SK-N-SH (cell line): ENCODE results near the gene PNPLA1.

Experiments used
- CTCF ChIP-seq: fragments of 200-600 bp; sonication (generic); IDR thresholded peaks from 2 replicates; pipeline ENCODE4 v1.6.1; 2017; ENCODE audit warnings: antibody characterized with exemption, mild to moderate bottlenecking, moderate library complexity
- EZH2phosphoT487 ChIP-seq: fragments of 200-600 bp; sonication (generic); IDR thresholded peaks from 2 replicates; pipeline ENCODE4 v1.6.1; 2017; ENCODE audit warnings: low read depth, mixed run types, mild to moderate bottlenecking, antibody characterized with exemption, moderate library complexity, borderline replicate concordance
- FOXM1 ChIP-seq: IDR thresholded peaks from 2 replicates; pipeline ENCODE4 v1.4.0; 2012; ENCODE audit warnings: low read depth, mild to moderate bottlenecking
- MXI1 ChIP-seq: IDR thresholded peaks from 2 replicates; pipeline ENCODE4 v1.6.1; 2012; ENCODE audit warnings: mild to moderate bottlenecking, low read depth, low read length, improper control_type of control experiment
- NFIC ChIP-seq: IDR thresholded peaks from 2 replicates; pipeline ENCODE4 v1.4.0; 2012; ENCODE audit warnings: borderline replicate concordance
- REST ChIP-seq: IDR thresholded peaks from 2 replicates; pipeline ENCODE4 v1.6.1; 2012; ENCODE audit warnings: mild to moderate bottlenecking, low read depth, low read length, moderate library complexity
- USF1 ChIP-seq: IDR thresholded peaks from 2 replicates; pipeline ENCODE4 v1.4.0; 2012; ENCODE audit warnings: low read depth, borderline replicate concordance

- no peak for TF ChIP-seq CTCF
- no peak for TF ChIP-seq FOXM1
- no peak for TF ChIP-seq USF1
- TF ChIP-seq MXI1: no peak
- TF ChIP-seq NFIC: no peak
- no peak for TF ChIP-seq REST
- no peak for TF ChIP-seq EZH2phosphoT487
These were observed 43.2 kb downstream of the PNPLA1 start for GRCh38 chr6:36312854-36313648.
